IPS-15b (cell line): Measurements from ENCODE around the gene SCARB1.

ENCODE experiments used
- H3K27me3 ChIP-seq: one replicate; pipeline ENCODE4 v1.6.1; 2013; ENCODE audit warnings: low read length; ENCODE audit not compliant: control insufficient read depth, insufficient read depth
- H3K36me3 ChIP-seq: one replicate; pipeline ENCODE4 v1.6.1; 2013; ENCODE audit warnings: low read length; ENCODE audit not compliant: control insufficient read depth, insufficient read depth
- H3K4me1 ChIP-seq: one replicate; pipeline ENCODE4 v1.6.1; 2013; ENCODE audit warnings: mild to moderate bottlenecking, low read length; ENCODE audit not compliant: control insufficient read depth, insufficient read depth
- H3K4me3 ChIP-seq: one replicate; pipeline ENCODE4 v1.5.1; 2013; ENCODE audit warnings: low read depth, low read length
- H3K9ac ChIP-seq: one replicate; pipeline ENCODE4 v1.6.1; 2013; ENCODE audit warnings: low read depth, mild to moderate bottlenecking, low read length
- H3K9me3 ChIP-seq: one replicate; pipeline ENCODE4 v1.6.1; 2013; ENCODE audit warnings: mild to moderate bottlenecking, low read length; ENCODE audit not compliant: control insufficient read depth, insufficient read depth

The SCARB1 gene

GRCh38 chr12:124819525-124819924 is 44.1 kb downstream of the SCARB1 start:
- Histone ChIP-seq H3K4me3 (no peak overlapping the region), H3K27me3 (no peaks in the 10 kb centered on the region), H3K36me3 (peaks cover 10% of the 10 kb centered on the region), H3K9me3 (no peaks in the 10 kb centered on the region), H3K9ac (no peak overlapping the region), H3K4me1 (peaks cover 11% of the 10 kb centered on the region)

GRCh38 chr12:124819080-124819479 is 44.6 kb downstream of the SCARB1 start:
- no peak overlapping the region for H3K4me3 ChIP-seq
- H3K9me3 ChIP-seq, result no peaks in the 10 kb centered on the region
- no peak overlapping the region for H3K9ac ChIP-seq
- no peaks in the 10 kb centered on the region for H3K27me3 ChIP-seq
- H3K36me3 ChIP-seq, result peaks cover 10% of the 10 kb centered on the region
- H3K4me1 ChIP-seq, result peaks cover 8% of the 10 kb centered on the region

GRCh38 chr12:124817076-124818000 is 46.3 kb downstream of the SCARB1 start:
- Histone ChIP-seq H3K9ac (no peak overlapping the region), H3K9me3 (no peaks in the 10 kb centered on the region), H3K4me3 (no peak overlapping the region), H3K36me3 (peaks cover 10% of the 10 kb centered on the region), H3K4me1 (no peaks in the 10 kb centered on the region), H3K27me3 (no peaks in the 10 kb centered on the region)

- Histone ChIP-seq H3K4me1 (no peaks in the 10 kb centered on the region), H3K36me3 (peaks cover 16% of the 10 kb centered on the region), H3K9ac (no peak overlapping the region), H3K4me3 (no peak overlapping the region), H3K27me3 (no peaks in the 10 kb centered on the region), H3K9me3 (no peaks in the 10 kb centered on the region)
These were observed 47.3 kb downstream of the SCARB1 start for GRCh38 chr12:124816295-124816854.

- Histone ChIP-seq H3K4me1 (no peaks in the 10 kb centered on the region), H3K9ac (no peak overlapping the region), H3K9me3 (no peaks in the 10 kb centered on the region), H3K4me3 (no peak overlapping the region), H3K27me3 (no peaks in the 10 kb centered on the region), H3K36me3 (peaks cover 16% of the 10 kb centered on the region)
These were observed 48.7 kb downstream of the SCARB1 start for GRCh38 chr12:124814741-124815613.

- Histone ChIP-seq H3K4me3 (no peak overlapping the region), H3K9me3 (no peaks in the 10 kb centered on the region), H3K9ac (no peak overlapping the region), H3K36me3 (peaks cover 16% of the 10 kb centered on the region), H3K27me3 (no peaks in the 10 kb centered on the region), H3K4me1 (no peaks in the 10 kb centered on the region)
These were observed 49.9 kb downstream of the SCARB1 start for GRCh38 chr12:124813782-124814181.

- peaks cover 16% of the 10 kb centered on the region for H3K36me3 ChIP-seq
- no peaks in the 10 kb centered on the region for H3K4me1 ChIP-seq
- no peaks in the 10 kb centered on the region for H3K27me3 ChIP-seq
- H3K9ac ChIP-seq, result no peak overlapping the region
- no peak overlapping the region for H3K4me3 ChIP-seq
- H3K9me3 ChIP-seq, result no peaks in the 10 kb centered on the region
These were observed 50.7 kb downstream of the SCARB1 start for GRCh38 chr12:124812979-124813378.

GRCh38 chr12:124812356-124812755 is 51.3 kb downstream of the SCARB1 start:
- Histone ChIP-seq H3K4me1 (no peaks in the 10 kb centered on the region), H3K36me3 (peaks cover 16% of the 10 kb centered on the region), H3K27me3 (no peaks in the 10 kb centered on the region)

GRCh38 chr12:124811633-124812032 is 52.0 kb downstream of the SCARB1 start:
- H3K27me3 ChIP-seq, result no peaks in the 10 kb centered on the region
- H3K4me1 ChIP-seq, result no peaks in the 10 kb centered on the region
- H3K9ac ChIP-seq, result no peak overlapping the region
- no peaks in the 10 kb centered on the region for H3K9me3 ChIP-seq
- peaks cover 16% of the 10 kb centered on the region for H3K36me3 ChIP-seq
- no peak overlapping the region for H3K4me3 ChIP-seq

More at GRCh38 chr12:124812356-124812755, 51.3 kb downstream of the SCARB1 start:
- no peak overlapping the region for H3K9ac ChIP-seq
- H3K4me3 ChIP-seq, result no peak overlapping the region
- H3K9me3 ChIP-seq, result no peaks in the 10 kb centered on the region

- peaks cover 9% of the 10 kb centered on the region for H3K36me3 ChIP-seq
- H3K4me1 ChIP-seq, result no peaks in the 10 kb centered on the region
- H3K9ac ChIP-seq, result no peak overlapping the region
- no peaks in the 10 kb centered on the region for H3K27me3 ChIP-seq
- H3K4me3 ChIP-seq, result no peak overlapping the region
- H3K9me3 ChIP-seq, result no peaks in the 10 kb centered on the region
These were observed 53.8 kb downstream of the SCARB1 start for GRCh38 chr12:124809878-124810277.

- Histone ChIP-seq H3K4me3 (no peak overlapping the region), H3K36me3 (peaks cover 6% of the 10 kb centered on the region), H3K27me3 (no peaks in the 10 kb centered on the region), H3K4me1 (no peaks in the 10 kb centered on the region), H3K9ac (no peak overlapping the region), H3K9me3 (no peaks in the 10 kb centered on the region)
These were observed 54.3 kb downstream of the SCARB1 start for GRCh38 chr12:124809391-124809790.
